ENCODE measurements around the gene HTRA3. TPM values are rescaled to one million over a fixed set of nuclear protein-coding genes. Genes with fewer than 3 reads are reported as not detected.
"Not testable (repeated sequence)": the region's sequence is repeated elsewhere in the genome, so short reads cannot be mapped to it uniquely, and the experiment has no call there.

The HTRA3 gene
- total and polyA plus RNA-seq, 2 experiments from 2014 or later, result 6.9 to 15.7 TPM

GRCh38 chr4:8338351-8338961, 68.9 kb downstream of the HTRA3 start:
- TF ChIP-seq CTCF (IDR thresholded peaks at IDR 0.05; ENCODE audit: low read depth, low read length), result no peak
- no peaks in the 10 kb centered on the region for H3K4me1 ChIP-seq (ENCODE audit: low read depth)
- no peak overlapping the region for H3K27ac ChIP-seq
- H3K9me3 ChIP-seq (ENCODE audit: low read depth), result no peaks in the 10 kb centered on the region
- no peaks in the 10 kb centered on the region for H3K36me3 ChIP-seq
- H3K4me3 ChIP-seq, result no peak overlapping the region
- DNase-seq (ENCODE audit: low read depth in 1 of 2, low spot score in 1 of 2), result no peak
- no peaks in the 10 kb centered on the region for H3K27me3 ChIP-seq

GRCh38 chr4:8340781-8341241, 71.3 kb downstream of the HTRA3 start:
- Histone ChIP-seq H3K4me3 (no peak overlapping the region), H3K9me3 (ENCODE audit: low read depth) (no peaks in the 10 kb centered on the region), H3K36me3 (no peaks in the 10 kb centered on the region), H3K4me1 (ENCODE audit: low read depth) (no peaks in the 10 kb centered on the region), H3K27ac (no peak overlapping the region), H3K27me3 (no peaks in the 10 kb centered on the region)
- DNase-seq (ENCODE audit: low read depth in 1 of 2, low spot score in 1 of 2), result peak in 1 of 2 donors; percentile 58
- no peak for TF ChIP-seq CTCF (IDR thresholded peaks at IDR 0.05; ENCODE audit: low read depth, low read length)

- H3K27me3 ChIP-seq; H3K4me3 ChIP-seq; DNase-seq (ENCODE audit: low read depth in 1 of 2, low spot score in 1 of 2); H3K4me1 ChIP-seq (ENCODE audit: low read depth); H3K27ac ChIP-seq; H3K36me3 ChIP-seq; H3K9me3 ChIP-seq (ENCODE audit: low read depth): not testable (repeated sequence)
Measured at GRCh38 chr4:8341281-8341680, 71.7 kb downstream of the HTRA3 start.

GRCh38 chr4:8341691-8342090, 72.1 kb downstream of the HTRA3 start:
- Histone ChIP-seq H3K27ac (no peak overlapping the region), H3K4me1 (ENCODE audit: low read depth) (no peaks in the 10 kb centered on the region), H3K9me3 (ENCODE audit: low read depth) (no peaks in the 10 kb centered on the region), H3K27me3 (no peaks in the 10 kb centered on the region), H3K4me3 (no peak overlapping the region), H3K36me3 (no peaks in the 10 kb centered on the region)
- peak in 1 of 2 donors; percentile 12 for DNase-seq (ENCODE audit: low read depth in 1 of 2, low spot score in 1 of 2)
- no peak for TF ChIP-seq CTCF (IDR thresholded peaks at IDR 0.05; ENCODE audit: low read depth, low read length)

GRCh38 chr4:8342651-8343261, 73.2 kb downstream of the HTRA3 start:
- H3K27ac ChIP-seq, result no peak overlapping the region

More at GRCh38 chr4:8342651-8343261, 73.2 kb downstream of the HTRA3 start:
- no peak overlapping the region for H3K4me3 ChIP-seq
- H3K4me1 ChIP-seq (ENCODE audit: low read depth), result no peaks in the 10 kb centered on the region
- DNase-seq (ENCODE audit: low read depth in 1 of 2, low spot score in 1 of 2), result no peak
- no peaks in the 10 kb centered on the region for H3K9me3 ChIP-seq (ENCODE audit: low read depth)
- H3K27me3 ChIP-seq, result no peaks in the 10 kb centered on the region
- no peaks in the 10 kb centered on the region for H3K36me3 ChIP-seq
- no peak for TF ChIP-seq CTCF (IDR thresholded peaks at IDR 0.05; ENCODE audit: low read depth, low read length)

Measured in cardiac muscle cell (in vitro differentiated cells and primary cell).